Airway epithelial cell (primary cell): ENCODE data around the gene COL18A1. TPM values are rescaled to one million over a fixed set of nuclear protein-coding genes. Genes with fewer than 3 reads are reported as not detected.

Source experiments
- total RNA-seq: library from RNA; depleted of rRNA; stranded (reverse); fragments of >200 nt; gene quantifications from 2 replicates; pipeline ENCODE4 v1.2.3, GENCODE V29; 2015

The COL18A1 gene
- 67.5 and 69.9 TPM in 2 replicates for total RNA-seq

GRCh38 chr21:45404730-45405270 lies at the start of gene COL18A1:
TSS of gene COL18A1 (plus strand) at chr21:45405165. CDS start at chr21:45405231, 66 bp downstream.

DNA sequence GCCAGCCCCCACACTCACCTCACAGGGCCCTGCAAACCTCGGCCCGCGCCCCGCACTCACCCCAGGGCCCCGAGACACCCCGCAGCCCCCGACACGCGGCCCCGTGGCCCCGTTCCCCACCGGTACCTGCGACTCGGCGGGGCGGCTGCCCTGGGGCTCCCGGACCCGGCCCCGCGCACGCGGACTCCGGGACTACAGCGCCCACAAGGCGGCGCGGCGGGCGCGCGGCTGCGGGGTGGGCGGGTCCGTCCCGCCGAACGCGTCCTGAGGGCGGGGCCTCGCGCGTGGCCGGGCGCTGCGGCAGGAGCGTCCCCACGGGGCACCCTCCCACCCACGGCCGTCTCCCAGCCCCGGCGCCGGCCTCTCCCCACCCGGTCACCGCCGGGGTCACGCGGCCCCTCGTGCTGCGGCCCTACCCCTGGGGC lies 137.3 kb downstream of the COL18A1 start, which contains the start of gene SLC19A1:
TSS of gene SLC19A1 (minus strand) at position 199 of the 425 bp plus-strand sequence. CDS start 4,481 bp downstream, outside the sequence.

Other genes starting within 250 kb of the COL18A1 start
- 13.1 and 14.4 TPM in 2 replicates for gene POFUT2, start 117.3 kb upstream of the COL18A1 start, total RNA-seq
- gene SLC19A1, start 137.3 kb downstream of the COL18A1 start, total RNA-seq: 15.5 and 18.1 TPM in 2 replicates
- gene PCBP3, start 238.6 kb downstream of the COL18A1 start, total RNA-seq: not detected in 2 replicates